SW 1271 (cell line): ENCODE results near the gene CLSTN1.
"Not testable (repeated sequence)": the region's sequence is repeated elsewhere in the genome, so short reads cannot be mapped to it uniquely, and the experiment has no call there.

ENCODE experiments used
- DNase-seq, 2 experiments: peaks; one replicate each; lab custom pipeline; 2025; lab: John Stamatoyannopoulos, UW

The CLSTN1 gene

GRCh38 chr1:9797049-9797448 lies 26.7 kb downstream of the CLSTN1 start:
- DNase-seq = no peak

- DNase-seq = no peak
Observed at GRCh38 chr1:9794081-9794480, 29.7 kb downstream of the CLSTN1 start.

- no peak for DNase-seq
Observed at GRCh38 chr1:9793291-9793690, 30.5 kb downstream of the CLSTN1 start.

- no peak for DNase-seq
Observed at GRCh38 chr1:9792156-9793042, 31.4 kb downstream of the CLSTN1 start.

GRCh38 chr1:9789700-9790099 lies 34.1 kb downstream of the CLSTN1 start:
- not testable (repeated sequence) for DNase-seq

- no peak for DNase-seq
Observed at GRCh38 chr1:9787702-9788101, 36.1 kb downstream of the CLSTN1 start.

- no peak for DNase-seq
Observed at GRCh38 chr1:9785406-9785805, 38.4 kb downstream of the CLSTN1 start.

GRCh38 chr1:9784508-9785133 lies 39.1 kb downstream of the CLSTN1 start:
- peak; percentile 18 to 20 for DNase-seq

GRCh38 chr1:9782897-9783296 lies 40.9 kb downstream of the CLSTN1 start:
- no peak for DNase-seq

GRCh38 chr1:9782116-9782751 lies 41.5 kb downstream of the CLSTN1 start:
- no peak for DNase-seq

GRCh38 chr1:9780554-9781110 lies 43.1 kb downstream of the CLSTN1 start:
- DNase-seq = no peak

GRCh38 chr1:9778905-9779304 lies 44.9 kb downstream of the CLSTN1 start:
- DNase-seq = no peak

- DNase-seq = no peak
Observed at GRCh38 chr1:9776685-9777084, 47.1 kb downstream of the CLSTN1 start.

GRCh38 chr1:9774712-9775679 lies 48.8 kb downstream of the CLSTN1 start:
- DNase-seq = no peak

GRCh38 chr1:9770298-9770697 lies 53.5 kb downstream of the CLSTN1 start:
- DNase-seq = no peak

- no peak for DNase-seq
Observed at GRCh38 chr1:9768983-9769382, 54.8 kb downstream of the CLSTN1 start.

GRCh38 chr1:9767964-9768668 lies 55.6 kb downstream of the CLSTN1 start:
- no peak for DNase-seq

- peak; percentile 63 to 64 for DNase-seq
Observed at GRCh38 chr1:9766759-9767442, 56.9 kb downstream of the CLSTN1 start.

- DNase-seq = no peak
Observed at GRCh38 chr1:9764550-9764949, 59.2 kb downstream of the CLSTN1 start.

GRCh38 chr1:9763914-9764313 lies 59.9 kb downstream of the CLSTN1 start:
- DNase-seq = no peak
